ENCODE data around the gene MAPK14.

The MAPK14 gene

GRCh38 chr6:36050947-36051710, 23.5 kb downstream of the MAPK14 start:
- H3K4me1 Mint-ChIP-seq: peaks cover 11% of the 10 kb centered on the region
- H3K9me3 Mint-ChIP-seq: no peaks in the 10 kb centered on the region
- H3K27ac Mint-ChIP-seq: no peak overlapping the region
- H3K27me3 Mint-ChIP-seq: no peaks in the 10 kb centered on the region
- DNase-seq (no peak), ATAC-seq (no peak)
- H3K4me3 Mint-ChIP-seq: no peak overlapping the region
- H3K36me3 Mint-ChIP-seq (ENCODE audit: low read depth): peaks cover 3% of the 10 kb centered on the region

- Mint-ChIP-seq H3K9me3 (no peaks in the 10 kb centered on the region), H3K4me1 (peaks cover 10% of the 10 kb centered on the region), H3K27me3 (no peaks in the 10 kb centered on the region), H3K4me3 (no peak overlapping the region), H3K36me3 (ENCODE audit: low read depth) (peaks cover 3% of the 10 kb centered on the region), H3K27ac (no peak overlapping the region)
- ATAC-seq (no peak), DNase-seq (no peak)
These were observed 24.5 kb downstream of the MAPK14 start for GRCh38 chr6:36052097-36052496.

GRCh38 chr6:36053878-36054277, 26.3 kb downstream of the MAPK14 start:
- peaks cover 3% of the 10 kb centered on the region for H3K36me3 Mint-ChIP-seq (ENCODE audit: low read depth)
- no peaks in the 10 kb centered on the region for H3K9me3 Mint-ChIP-seq
- no peaks in the 10 kb centered on the region for H3K27me3 Mint-ChIP-seq
- no peak overlapping the region for H3K27ac Mint-ChIP-seq
- DNase-seq: no peak
- H3K4me3 Mint-ChIP-seq: no peak overlapping the region
- H3K4me1 Mint-ChIP-seq: peaks cover 7% of the 10 kb centered on the region
- no peak for ATAC-seq

- Mint-ChIP-seq H3K27me3 (no peaks in the 10 kb centered on the region), H3K4me3 (no peak overlapping the region), H3K36me3 (ENCODE audit: low read depth) (peaks cover 5% of the 10 kb centered on the region), H3K9me3 (no peaks in the 10 kb centered on the region), H3K27ac (no peak overlapping the region), H3K4me1 (peaks cover 7% of the 10 kb centered on the region)
- no peak for DNase-seq
- no peak for ATAC-seq
These were observed 26.8 kb downstream of the MAPK14 start for GRCh38 chr6:36054415-36054814.

- Mint-ChIP-seq H3K4me3 (no peak overlapping the region), H3K4me1 (peaks cover 7% of the 10 kb centered on the region), H3K9me3 (no peaks in the 10 kb centered on the region), H3K36me3 (ENCODE audit: low read depth) (peaks cover 9% of the 10 kb centered on the region), H3K27me3 (no peaks in the 10 kb centered on the region), H3K27ac (no peak overlapping the region)
- ATAC-seq: no peak
- no peak for DNase-seq
These were observed 27.3 kb downstream of the MAPK14 start for GRCh38 chr6:36054956-36055355.

GRCh38 chr6:36056178-36056577, 28.6 kb downstream of the MAPK14 start:
- Mint-ChIP-seq H3K27ac (no peak overlapping the region), H3K4me1 (peaks cover 7% of the 10 kb centered on the region), H3K9me3 (no peaks in the 10 kb centered on the region), H3K36me3 (ENCODE audit: low read depth) (peaks cover 19% of the 10 kb centered on the region), H3K4me3 (no peak overlapping the region), H3K27me3 (no peaks in the 10 kb centered on the region)
- ATAC-seq (no peak), DNase-seq (no peak)

- H3K9me3 Mint-ChIP-seq: no peaks in the 10 kb centered on the region
- H3K27ac Mint-ChIP-seq: no peak overlapping the region
- no peak for ATAC-seq
- peaks cover 22% of the 10 kb centered on the region for H3K36me3 Mint-ChIP-seq (ENCODE audit: low read depth)
- peaks cover 30% of the 10 kb centered on the region for H3K4me1 Mint-ChIP-seq
- no peak for DNase-seq
- H3K4me3 Mint-ChIP-seq: no peak overlapping the region
- H3K27me3 Mint-ChIP-seq: no peaks in the 10 kb centered on the region
These were observed 33.6 kb downstream of the MAPK14 start for GRCh38 chr6:36061236-36061635.

- Mint-ChIP-seq H3K27me3 (no peaks in the 10 kb centered on the region), H3K36me3 (ENCODE audit: low read depth) (peaks cover 25% of the 10 kb centered on the region), H3K4me3 (no peak overlapping the region), H3K4me1 (peaks cover 34% of the 10 kb centered on the region), H3K27ac (no peak overlapping the region), H3K9me3 (no peaks in the 10 kb centered on the region)
- no peak for ATAC-seq
- DNase-seq: no peak
These were observed 34.6 kb downstream of the MAPK14 start for GRCh38 chr6:36062247-36062646.

GRCh38 chr6:36063318-36064060, 35.9 kb downstream of the MAPK14 start:
- Mint-ChIP-seq H3K4me1 (peaks cover 45% of the 10 kb centered on the region), H3K36me3 (ENCODE audit: low read depth) (peaks cover 25% of the 10 kb centered on the region), H3K27me3 (no peaks in the 10 kb centered on the region), H3K4me3 (no peak overlapping the region), H3K9me3 (no peaks in the 10 kb centered on the region), H3K27ac (no peak overlapping the region)
- no peak for ATAC-seq
- no peak for DNase-seq

GRCh38 chr6:36064770-36065396, 37.3 kb downstream of the MAPK14 start:
- H3K36me3 Mint-ChIP-seq (ENCODE audit: low read depth): peaks cover 21% of the 10 kb centered on the region
- no peaks in the 10 kb centered on the region for H3K27me3 Mint-ChIP-seq
- H3K4me3 Mint-ChIP-seq: no peak overlapping the region
- ATAC-seq (peak; percentile 84), DNase-seq (no peak)
- H3K4me1 Mint-ChIP-seq: peaks cover 48% of the 10 kb centered on the region
- no peak overlapping the region for H3K27ac Mint-ChIP-seq
- H3K9me3 Mint-ChIP-seq: no peaks in the 10 kb centered on the region

GRCh38 chr6:36065916-36066315, 38.3 kb downstream of the MAPK14 start:
- ATAC-seq: no peak
- Mint-ChIP-seq H3K4me1 (peaks cover 52% of the 10 kb centered on the region), H3K27ac (no peak overlapping the region)

GRCh38 chr6:36066817-36067216, 39.2 kb downstream of the MAPK14 start:
- H3K27ac Mint-ChIP-seq: no peak overlapping the region
- peaks cover 52% of the 10 kb centered on the region for H3K4me1 Mint-ChIP-seq
- no peaks in the 10 kb centered on the region for H3K9me3 Mint-ChIP-seq
- peaks cover 6% of the 10 kb centered on the region for H3K36me3 Mint-ChIP-seq (ENCODE audit: low read depth)
- ATAC-seq (no peak), DNase-seq (no peak)
- no peaks in the 10 kb centered on the region for H3K27me3 Mint-ChIP-seq
- no peak overlapping the region for H3K4me3 Mint-ChIP-seq

More at GRCh38 chr6:36065916-36066315, 38.3 kb downstream of the MAPK14 start:
- H3K27me3 Mint-ChIP-seq: no peaks in the 10 kb centered on the region
- no peaks in the 10 kb centered on the region for H3K9me3 Mint-ChIP-seq
- no peak overlapping the region for H3K4me3 Mint-ChIP-seq
- no peak for DNase-seq
- peaks cover 13% of the 10 kb centered on the region for H3K36me3 Mint-ChIP-seq (ENCODE audit: low read depth)

- Mint-ChIP-seq H3K27ac (peak overlapping the region; percentile 2), H3K4me1 (peaks cover 52% of the 10 kb centered on the region), H3K36me3 (ENCODE audit: low read depth) (peaks cover 5% of the 10 kb centered on the region), H3K9me3 (no peaks in the 10 kb centered on the region), H3K4me3 (no peak overlapping the region), H3K27me3 (no peaks in the 10 kb centered on the region)
- DNase-seq (no peak), ATAC-seq (peak; percentile 59)
These were observed 39.9 kb downstream of the MAPK14 start for GRCh38 chr6:36067374-36068011.

- Mint-ChIP-seq H3K36me3 (ENCODE audit: low read depth) (peaks cover 5% of the 10 kb centered on the region), H3K9me3 (no peaks in the 10 kb centered on the region), H3K4me3 (no peak overlapping the region), H3K4me1 (peaks cover 49% of the 10 kb centered on the region), H3K27me3 (no peaks in the 10 kb centered on the region), H3K27ac (no peak overlapping the region)
- DNase-seq (no peak), ATAC-seq (no peak)
These were observed 40.4 kb downstream of the MAPK14 start for GRCh38 chr6:36068012-36068392.

Measured in activated naive CD8-positive, alpha-beta T cell treated with anti-CD3 and anti-CD28 coated beads, Interleukin-2, amount 50 U/mL, for 24 hours (primary cell).